SIG-M5 treated with dmso at 0.1 percent for 504 hours (cell line): ENCODE results near the gene PDCD5.
"Not testable (repeated sequence)": the region's sequence is repeated elsewhere in the genome, so short reads cannot be mapped to it uniquely, and the experiment has no call there.

ENCODE experiments used
- DNase-seq: peaks from one replicate; lab custom pipeline; 2025; ENCODE audit not compliant: unreplicated experiment; lab: John Stamatoyannopoulos, UW

PDCD5 gene

GRCh38 chr19:32576790-32577189 lies 4.2 kb upstream of the PDCD5 start:
- DNase-seq = no peak

DNA sequence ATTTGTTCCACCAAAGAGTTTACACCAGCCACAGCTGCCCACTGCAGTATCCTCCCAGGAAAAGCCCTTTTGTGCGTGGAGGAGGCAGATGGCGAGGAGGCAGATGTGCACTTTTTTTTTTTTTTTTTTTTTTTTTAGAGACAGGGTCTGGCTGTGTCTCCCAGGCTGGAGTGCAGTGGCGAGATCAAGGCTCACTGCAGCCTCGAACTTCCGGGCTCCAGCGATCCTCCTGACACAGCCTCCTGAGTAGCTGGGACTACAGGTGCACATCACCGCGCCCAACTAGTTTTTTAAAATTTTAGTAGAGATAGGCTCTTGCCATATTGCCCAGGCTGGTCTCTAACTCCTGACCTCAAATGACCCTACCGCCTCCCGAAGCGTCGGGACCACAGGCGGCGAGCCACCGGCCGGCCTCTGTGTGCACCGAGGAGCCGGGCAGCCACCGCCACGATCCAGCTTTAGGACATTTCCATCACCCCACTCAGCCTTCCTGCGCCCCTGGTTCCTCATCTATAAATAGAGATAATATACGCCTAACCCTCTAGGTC lies 563 bp upstream of the PDCD5 start:
- DNase-seq = no peak

- DNase-seq = peak; percentile 27
Observed at GRCh38 chr19:32581705-32582179, 752 bp downstream of the PDCD5 start.

GRCh38 chr19:32587747-32588504 lies 6.9 kb downstream of the PDCD5 start:
- DNase-seq = not testable (repeated sequence)

GRCh38 chr19:32594021-32594420 lies 13.0 kb downstream of the PDCD5 start:
- DNase-seq = no peak

DNA sequence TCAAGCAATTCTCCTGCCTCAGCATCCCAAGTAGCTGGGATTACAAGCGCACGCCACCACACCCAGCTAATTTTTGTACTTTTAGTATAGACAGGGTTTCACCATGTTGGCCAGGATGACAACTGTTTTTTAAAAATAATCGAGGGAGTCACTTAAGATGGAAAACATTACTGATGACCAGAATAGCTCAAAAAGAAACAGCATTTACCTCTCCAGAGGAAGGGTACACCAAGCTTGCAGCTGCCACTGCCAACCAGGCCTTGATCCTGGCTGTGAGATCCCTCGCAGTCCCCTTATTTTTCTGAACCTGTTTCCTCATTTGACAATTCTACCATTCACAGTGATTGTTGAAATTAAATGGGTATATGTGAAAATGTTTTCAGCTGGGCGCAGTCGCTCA lies 14.5 kb downstream of the PDCD5 start:
- no peak for DNase-seq

DNA sequence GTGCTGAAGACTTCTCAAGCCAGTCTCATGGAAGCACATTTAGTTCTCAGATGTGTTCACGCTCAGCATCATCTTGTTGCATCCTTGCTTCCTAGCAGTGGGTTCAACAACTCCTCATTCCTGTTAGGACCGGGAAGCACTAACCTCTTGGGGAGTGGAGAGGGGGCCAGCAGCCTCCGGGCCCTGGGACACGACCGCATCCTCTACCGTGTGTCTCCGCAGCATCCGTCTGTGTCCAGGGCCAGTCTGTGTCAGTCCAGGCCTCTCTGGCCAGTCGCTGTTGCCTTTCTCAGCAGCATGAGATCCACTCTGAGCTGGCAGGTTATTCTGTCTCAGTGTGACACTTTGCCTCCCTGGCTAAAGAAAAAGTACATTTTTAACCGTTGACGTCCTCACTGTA lies 17.0 kb downstream of the PDCD5 start:
- no peak for DNase-seq

DNA sequence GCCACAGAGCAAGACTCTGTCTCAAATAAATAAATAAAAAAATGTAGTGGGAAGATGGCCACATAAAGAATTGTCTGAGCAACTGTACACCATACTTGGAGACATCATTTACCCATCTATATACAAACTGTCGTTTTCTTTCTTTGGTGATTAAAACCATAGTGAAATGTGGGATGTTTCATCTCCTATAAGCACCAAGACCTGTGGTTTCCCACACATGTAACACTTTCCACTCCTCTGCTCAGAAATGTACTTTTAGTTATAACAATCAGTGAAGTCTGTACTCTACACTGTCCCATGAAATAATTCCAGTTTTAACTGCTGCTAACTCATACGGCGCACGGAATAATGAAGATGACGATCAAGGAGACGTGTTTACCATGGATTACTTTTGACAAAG lies 18.3 kb downstream of the PDCD5 start:
- DNase-seq = no peak

DNA sequence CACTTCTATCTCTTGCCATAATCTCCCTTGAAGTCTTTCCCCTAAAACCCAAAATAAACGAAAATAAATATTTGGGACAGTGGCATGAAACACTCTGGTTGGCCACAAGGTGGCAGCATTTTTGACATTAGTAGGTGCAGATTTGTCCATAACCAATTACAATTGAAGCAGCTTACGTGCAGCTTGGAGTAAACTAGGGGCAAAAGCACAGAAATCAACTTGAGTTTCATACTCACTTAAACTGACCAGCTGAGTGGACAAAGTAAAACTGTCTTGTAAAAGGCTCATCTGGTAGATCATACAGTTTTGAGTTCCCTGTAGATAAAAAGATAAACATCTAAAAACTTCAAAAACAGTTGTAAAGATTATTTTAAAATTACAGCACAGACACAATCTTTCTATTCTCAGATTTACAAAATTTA lies 18.8 kb downstream of the PDCD5 start:
- DNase-seq = peak; percentile 64

DNA sequence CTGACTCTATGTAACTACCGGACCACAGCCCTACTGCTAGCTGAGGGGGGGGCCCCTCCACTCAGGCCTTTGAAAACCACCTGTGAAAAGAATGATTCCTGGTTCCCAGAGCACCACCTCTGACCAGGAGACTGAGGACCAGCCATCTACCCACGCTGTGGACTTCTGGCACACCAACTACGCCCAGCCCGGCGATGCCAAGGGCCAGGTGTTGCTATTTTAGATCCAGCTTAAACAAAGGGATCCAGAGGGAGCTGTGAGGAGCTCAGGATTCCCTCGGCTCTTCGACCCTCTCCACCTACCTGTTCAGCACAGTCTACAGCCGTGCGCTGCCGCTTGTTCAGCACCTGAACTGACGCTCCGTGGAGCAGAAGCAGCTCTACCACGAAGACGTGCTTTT lies 23.0 kb downstream of the PDCD5 start:
- no peak for DNase-seq

- DNase-seq = no peak
Observed at GRCh38 chr19:32605544-32605943, 24.6 kb downstream of the PDCD5 start.

GRCh38 chr19:32606289-32606688 lies 25.3 kb downstream of the PDCD5 start:
- DNase-seq = no peak

DNA sequence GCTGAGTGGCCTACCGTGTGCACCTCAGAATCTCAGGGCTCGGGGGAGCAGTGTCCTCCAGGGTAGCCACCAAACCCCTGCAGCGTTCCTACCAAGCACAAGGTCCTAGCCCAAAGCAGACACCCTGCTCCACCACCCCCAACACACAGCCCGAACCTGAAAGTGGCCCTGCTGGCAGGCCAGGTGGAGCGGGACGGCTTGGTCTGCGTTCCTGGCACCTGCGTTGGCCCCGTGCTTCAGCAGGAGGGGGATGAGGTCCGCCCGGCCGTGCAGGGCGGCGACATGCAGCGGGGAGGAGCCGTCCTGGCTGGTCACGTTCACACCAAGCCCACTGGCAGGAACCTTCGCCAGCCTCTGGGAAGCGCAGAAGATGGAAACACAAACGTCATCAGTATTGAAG lies 26.5 kb downstream of the PDCD5 start:
- no peak for DNase-seq

GRCh38 chr19:32611161-32611560 lies 30.2 kb downstream of the PDCD5 start:
- no peak for DNase-seq

DNA sequence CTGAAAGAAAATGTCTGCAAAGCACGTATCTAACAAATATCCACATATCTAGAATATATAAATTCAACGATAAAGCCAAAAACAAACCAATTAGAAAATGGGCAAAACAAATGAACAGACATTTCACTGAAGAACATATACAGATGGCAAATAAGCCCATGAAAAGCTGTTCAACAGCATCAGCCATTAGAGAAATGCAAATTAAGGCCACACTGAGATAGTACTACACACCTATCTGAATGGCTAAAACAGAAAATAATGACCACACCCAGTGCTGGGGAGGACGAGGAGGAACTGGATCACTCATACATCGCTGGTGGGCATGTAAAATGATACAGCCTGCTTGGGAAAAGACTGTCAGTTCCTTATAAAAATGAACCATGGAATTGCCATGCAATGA lies 32.0 kb downstream of the PDCD5 start:
- DNase-seq = no peak

DNA sequence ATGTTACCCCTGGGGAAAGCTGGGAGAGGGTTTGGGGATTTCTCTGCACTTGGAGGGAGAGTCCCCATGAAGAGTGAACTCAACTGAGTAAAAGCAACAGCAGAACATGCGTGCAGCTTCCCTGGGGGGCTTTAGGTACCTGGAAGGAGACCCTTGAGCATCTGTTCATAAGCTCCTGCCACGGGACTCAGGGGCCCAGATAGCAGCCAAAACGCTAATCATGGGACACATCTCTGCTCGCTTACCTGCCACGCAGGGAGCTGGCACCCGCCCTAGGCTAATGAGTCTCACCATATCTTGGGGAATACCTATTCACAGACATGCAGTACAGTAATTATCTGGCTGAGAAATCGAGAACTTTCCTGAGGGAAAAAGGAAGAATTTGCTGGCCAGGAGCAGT lies 33.9 kb downstream of the PDCD5 start:
- no peak for DNase-seq

GRCh38 chr19:32615569-32615968 lies 34.6 kb downstream of the PDCD5 start:
- DNase-seq = no peak

- no peak for DNase-seq
Observed at GRCh38 chr19:32619051-32619685, 38.2 kb downstream of the PDCD5 start.

DNA sequence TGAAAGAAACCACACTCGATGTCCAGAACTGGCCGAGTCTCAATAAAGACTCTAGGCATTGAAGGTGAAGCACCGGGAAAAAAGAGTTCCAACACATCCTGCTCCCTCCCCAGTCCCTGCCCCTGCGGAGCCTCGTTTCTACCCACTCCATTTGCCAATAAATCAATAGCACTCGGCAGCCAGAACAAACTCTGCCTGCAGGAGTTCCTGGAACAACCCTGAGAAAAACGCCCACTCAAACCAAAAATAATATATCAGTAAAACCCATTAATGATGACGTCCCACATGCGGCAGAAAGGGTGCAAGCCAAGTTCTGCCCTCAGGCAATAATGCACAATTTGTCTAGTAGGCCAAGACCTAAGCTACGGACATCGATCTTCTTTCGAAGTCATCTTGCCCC lies 41.0 kb downstream of the PDCD5 start:
- no peak for DNase-seq

DNA sequence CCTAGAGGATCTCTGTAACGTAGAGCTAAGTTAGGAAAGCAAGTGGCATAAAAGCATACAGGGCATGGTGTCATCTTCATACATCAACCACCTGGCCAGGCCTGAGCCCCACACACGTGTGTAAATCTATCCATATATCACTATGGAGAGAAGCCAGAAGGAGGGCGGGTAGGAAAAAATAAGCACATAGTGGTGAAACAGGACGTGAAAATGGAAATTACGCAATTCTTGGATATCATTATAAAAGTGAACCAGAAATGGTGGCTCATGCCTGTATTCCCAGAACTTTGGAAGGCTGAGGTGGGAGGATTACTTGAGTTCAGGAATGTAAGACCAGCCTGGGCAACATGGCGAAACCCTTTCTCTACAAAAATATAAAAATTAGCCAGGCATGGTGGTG lies 43.4 kb downstream of the PDCD5 start:
- peak; percentile 13 for DNase-seq

GRCh38 chr19:32626969-32627368 lies 46.0 kb downstream of the PDCD5 start:
- no peak for DNase-seq

DNA sequence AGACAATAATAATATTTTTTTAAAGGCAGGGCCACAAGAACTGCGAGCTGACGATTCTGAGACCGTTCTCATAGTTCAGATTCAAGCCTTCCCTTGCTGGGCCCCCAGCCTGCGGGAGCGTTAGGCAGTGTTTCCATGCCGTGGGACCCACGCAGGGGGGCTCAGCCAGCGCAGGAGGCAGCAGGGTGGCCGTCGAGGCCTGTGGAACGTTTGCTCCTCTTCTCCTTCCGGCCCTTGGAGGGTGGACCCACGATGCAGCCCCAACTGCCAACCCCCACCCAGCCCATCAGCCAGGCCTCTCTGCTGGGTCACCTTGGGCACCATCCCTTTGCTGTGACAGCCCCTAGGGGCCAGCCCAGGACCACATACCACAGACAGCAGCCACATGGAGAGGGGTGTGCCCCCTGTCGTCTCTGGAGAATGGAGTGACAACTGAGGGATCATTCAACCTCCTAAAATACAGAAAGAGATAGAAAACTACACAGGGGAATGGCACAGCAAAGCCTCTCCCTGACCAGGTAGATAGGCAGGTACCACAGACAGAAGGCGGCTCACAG lies 46.8 kb downstream of the PDCD5 start:
- DNase-seq = no peak
